Measurements from ENCODE around the gene TMEM205. TPM values are rescaled to one million over a fixed set of nuclear protein-coding genes. Genes with fewer than 3 reads are reported as not detected.
"Not testable (repeated sequence)": the region's sequence is repeated elsewhere in the genome, so short reads cannot be mapped to it uniquely, and the experiment has no call there.

Gene TMEM205
- total RNA-seq, 4 donors from 2014 or later, result 266 to 1,029 (median 650) TPM

GRCh38 chr19:11324079-11324661 lies 21.9 kb downstream of the TMEM205 start:
- 4 to 6% methylated on average over 10 of the region's 10 CpGs for WGBS, 2 donors
- TF ChIP-seq POLR2A (IDR thresholded peaks at IDR 0.05), result no peak
- TF ChIP-seq, protein P1, sequence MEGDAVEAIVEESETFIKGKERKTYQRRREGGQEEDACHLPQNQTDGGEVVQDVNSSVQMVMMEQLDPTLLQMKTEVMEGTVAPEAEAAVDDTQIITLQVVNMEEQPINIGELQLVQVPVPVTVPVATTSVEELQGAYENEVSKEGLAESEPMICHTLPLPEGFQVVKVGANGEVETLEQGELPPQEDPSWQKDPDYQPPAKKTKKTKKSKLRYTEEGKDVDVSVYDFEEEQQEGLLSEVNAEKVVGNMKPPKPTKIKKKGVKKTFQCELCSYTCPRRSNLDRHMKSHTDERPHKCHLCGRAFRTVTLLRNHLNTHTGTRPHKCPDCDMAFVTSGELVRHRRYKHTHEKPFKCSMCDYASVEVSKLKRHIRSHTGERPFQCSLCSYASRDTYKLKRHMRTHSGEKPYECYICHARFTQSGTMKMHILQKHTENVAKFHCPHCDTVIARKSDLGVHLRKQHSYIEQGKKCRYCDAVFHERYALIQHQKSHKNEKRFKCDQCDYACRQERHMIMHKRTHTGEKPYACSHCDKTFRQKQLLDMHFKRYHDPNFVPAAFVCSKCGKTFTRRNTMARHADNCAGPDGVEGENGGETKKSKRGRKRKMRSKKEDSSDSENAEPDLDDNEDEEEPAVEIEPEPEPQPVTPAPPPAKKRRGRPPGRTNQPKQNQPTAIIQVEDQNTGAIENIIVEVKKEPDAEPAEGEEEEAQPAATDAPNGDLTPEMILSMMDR (IDR thresholded peaks at IDR 0.05), result no peak
- peaks cover 0 to 14% of the 10 kb centered on the region in 2 donors for H3K36me3 ChIP-seq
- H3K9me3 ChIP-seq, result no peaks in the 10 kb centered on the region
- no peak overlapping the region for H3K4me3 ChIP-seq (replicated peaks in 1 of 3)
- peaks cover 35 to 42% of the 10 kb centered on the region in 2 donors for H3K4me1 ChIP-seq
- intact Hi-C loops (cut with DNase I), result no loop called here
- H3K27ac ChIP-seq, result peak overlapping the region; percentile 62 to 86 (median 80)
- peak; percentile 92 for DNase-seq
- H3K27me3 ChIP-seq, result no peaks in the 10 kb centered on the region

DNA sequence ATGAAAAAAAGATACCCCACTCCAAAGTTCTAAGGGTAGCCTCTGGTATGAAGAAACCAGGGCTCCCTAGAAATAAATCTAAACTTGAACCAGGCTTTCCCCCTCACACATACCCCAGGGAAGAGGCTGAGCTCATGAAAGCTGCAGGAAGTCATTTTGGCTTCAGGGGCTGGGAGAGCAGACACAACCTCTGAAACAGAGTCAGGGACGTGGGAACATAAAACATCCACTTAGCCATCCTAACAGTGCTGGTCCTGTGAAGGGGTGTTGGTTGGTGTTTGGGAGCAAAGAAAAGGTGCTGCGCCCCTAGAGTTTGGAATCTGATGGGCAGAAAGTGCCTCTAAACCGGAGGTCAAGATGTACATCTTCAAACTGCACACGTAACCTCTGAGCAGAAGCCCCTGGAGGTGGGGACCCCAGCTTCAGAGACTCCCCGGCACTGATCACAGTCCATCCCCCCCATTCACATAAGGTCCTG lies 22.4 kb downstream of the TMEM205 start:
- 65 to 76% methylated on average over 5 of the region's 5 CpGs for WGBS, 2 donors
- H3K27ac ChIP-seq, result peak overlapping the region; percentile 62 to 86 (median 80)
- H3K4me3 ChIP-seq (replicated peaks in 1 of 3), result no peak overlapping the region
- no peak for DNase-seq
- no peaks in the 10 kb centered on the region for H3K9me3 ChIP-seq
- H3K4me1 ChIP-seq, result peaks cover 35 to 42% of the 10 kb centered on the region in 2 donors
- TF ChIP-seq POLR2A (IDR thresholded peaks at IDR 0.05), result no peak
- TF ChIP-seq, protein P1 (IDR thresholded peaks at IDR 0.05), result no peak
- H3K36me3 ChIP-seq, result peaks cover 0 to 14% of the 10 kb centered on the region in 2 donors
- intact Hi-C loops (cut with DNase I), result no loop called here
- H3K27me3 ChIP-seq, result no peaks in the 10 kb centered on the region

DNA sequence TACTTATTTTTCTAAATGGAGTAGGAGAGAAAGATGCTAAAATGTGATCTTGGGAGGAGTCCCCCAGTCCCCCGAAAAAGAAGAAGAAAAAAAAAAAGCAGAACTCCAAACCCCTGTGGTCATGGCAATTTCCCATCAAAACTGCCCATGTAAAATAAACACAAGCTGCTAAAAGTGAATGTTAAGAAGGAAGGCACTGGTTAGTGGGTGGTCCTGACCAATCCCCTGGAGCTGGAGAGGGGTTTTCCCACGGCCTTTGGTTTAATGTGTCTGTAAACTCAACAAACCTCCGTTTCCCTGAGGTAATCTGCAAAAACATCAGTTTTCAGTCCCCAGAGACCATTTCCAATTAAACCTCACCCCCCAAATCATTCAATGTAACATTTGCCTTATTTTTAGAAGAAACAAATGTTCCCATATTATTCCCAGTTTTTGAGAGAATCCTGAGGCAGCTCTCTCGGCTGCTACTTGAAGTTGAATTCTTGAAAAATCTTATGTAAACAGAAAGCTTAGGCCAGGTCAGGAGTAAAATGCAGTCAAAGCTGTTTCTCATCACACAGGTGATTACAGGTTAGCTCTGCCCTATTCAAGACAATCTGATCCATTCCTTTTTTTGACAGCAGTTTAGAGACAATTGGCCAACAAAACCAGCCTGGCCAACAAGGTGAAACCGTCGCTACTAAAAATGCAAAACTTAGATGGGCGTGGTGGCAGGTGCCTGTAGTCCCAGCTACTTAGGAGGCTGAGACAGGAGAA lies 23.6 kb downstream of the TMEM205 start:
- Histone ChIP-seq H3K27me3 (no peaks in the 10 kb centered on the region), H3K27ac (peak overlapping the region; percentile 62 to 86 (median 80)), H3K4me1 (peaks cover 35 to 42% of the 10 kb centered on the region in 2 donors), H3K9me3 (no peaks in the 10 kb centered on the region), H3K4me3 (replicated peaks in 1 of 3) (no peak overlapping the region), H3K36me3 (peaks cover 0 to 9% of the 10 kb centered on the region in 2 donors)
- 34 to 40% methylated on average over 7 of the region's 7 CpGs for WGBS, 2 donors
- peak; percentile 3 to 9 for DNase-seq
- TF ChIP-seq, protein P1 (IDR thresholded peaks at IDR 0.05), result no peak
- no peak for TF ChIP-seq POLR2A (IDR thresholded peaks at IDR 0.05)
- intact Hi-C loops (cut with DNase I), result no loop called here

- H3K27me3 ChIP-seq, result no peaks in the 10 kb centered on the region
- 63 to 66% methylated on average over 14 of the region's 14 CpGs for WGBS, 2 donors
- H3K4me1 ChIP-seq, result peaks cover 35 to 42% of the 10 kb centered on the region in 2 donors
- intact Hi-C loops (cut with DNase I), result no loop called here
- peak overlapping the region; percentile 62 to 86 (median 80) for H3K27ac ChIP-seq
- H3K4me3 ChIP-seq (replicated peaks in 1 of 3), result no peak overlapping the region
- no peaks in the 10 kb centered on the region for H3K36me3 ChIP-seq
- TF ChIP-seq, protein P1 (IDR thresholded peaks at IDR 0.05), result no peak
- TF ChIP-seq POLR2A (IDR thresholded peaks at IDR 0.05), result no peak
- H3K9me3 ChIP-seq, result no peaks in the 10 kb centered on the region
- DNase-seq, result no peak
Observed at GRCh38 chr19:11321191-11322126, 24.6 kb downstream of the TMEM205 start.

- DNase-seq; H3K36me3 ChIP-seq; H3K27me3 ChIP-seq; H3K9me3 ChIP-seq; H3K27ac ChIP-seq; H3K4me3 ChIP-seq (replicated peaks in 1 of 3); intact Hi-C loops (cut with DNase I): not testable (repeated sequence)
- 56 to 62% methylated on average over 9 of the region's 9 CpGs for WGBS, 2 donors
- H3K4me1 ChIP-seq, result peaks cover 35 to 42% of the 10 kb centered on the region in 2 donors
Observed at GRCh38 chr19:11320278-11320995, 25.6 kb downstream of the TMEM205 start.

All from thyroid gland (tissue), 4 donors.